OCI-LY3 (cell line): Measurements from ENCODE around the gene PDLIM3.
"Not testable (repeated sequence)": the region's sequence is repeated elsewhere in the genome, so short reads cannot be mapped to it uniquely, and the experiment has no call there.

Source experiments
- H2AFZ ChIP-seq: fragments of 200-600, 300-600 bp; shearing (Covaris generic); 2 replicates; pipeline ENCODE4 v1.6.0; 2014; ENCODE audit warnings: antibody characterized with exemption, low read depth, low read length
- H3K27ac ChIP-seq: fragments of 200-600, 300-600 bp; sonication (generic); 2 replicates; pipeline ENCODE4 v1.5.1; 2014; ENCODE audit warnings: mild to moderate bottlenecking, low read length, moderate library complexity, mixed read lengths
- H3K27me3 ChIP-seq: fragments of 200-600, 300-600 bp; sonication (generic); 2 replicates; pipeline ENCODE4 v1.6.1; 2014; ENCODE audit warnings: low read depth, low read length, mixed read lengths
- H3K36me3 ChIP-seq: fragments of 200-600, 300-600 bp; sonication (generic); replicated peaks from 2 replicates; pipeline ENCODE3; 2014; ENCODE audit warnings: low read depth, low read length, mixed read lengths
- H3K4me1 ChIP-seq: fragments of 300-600, 200-600 bp; sonication (generic); 2 replicates; pipeline ENCODE4 v1.6.1; 2014; ENCODE audit warnings: low read length, mixed read lengths
- H3K4me2 ChIP-seq: fragments of 200-600, 300-600 bp; sonication (generic); 2 replicates; pipeline ENCODE4 v1.6.1; 2014; ENCODE audit warnings: low read length, mixed read lengths
- H3K4me3 ChIP-seq: fragments of 300-600, 200-600 bp; sonication (generic); 2 replicates; pipeline ENCODE4 v1.5.1; 2014; ENCODE audit warnings: antibody characterized with exemption, mild to moderate bottlenecking, low read length, moderate library complexity
- H3K79me2 ChIP-seq: fragments of 300-600, 200-600 bp; shearing (Covaris generic); 2 replicates; pipeline ENCODE4 v1.6.1; 2014; ENCODE audit warnings: mild to moderate bottlenecking, low read length, mixed read lengths
- H3K9ac ChIP-seq: fragments of 300-600, 200-600 bp; shearing (Covaris generic); 2 replicates; pipeline ENCODE4 v1.6.0; 2014; ENCODE audit warnings: mild to moderate bottlenecking, low read length, moderate library complexity
- H3K9me3 ChIP-seq: fragments of 200-600, 300-600 bp; shearing (Covaris generic); 2 replicates; pipeline ENCODE4 v1.6.1; 2014; ENCODE audit warnings: low read length, mixed read lengths; ENCODE audit not compliant: insufficient read depth
- H4K20me1 ChIP-seq: fragments of 200-600, 300-600 bp; sonication (generic); 2 replicates; pipeline ENCODE4 v1.6.1; 2016; ENCODE audit warnings: low read length, mixed read lengths; ENCODE audit not compliant: insufficient read depth
- EZH2phosphoT487 ChIP-seq: fragments of 200-600 bp; shearing (Covaris generic); IDR thresholded peaks from 2 replicates; pipeline ENCODE4 v1.6.1; 2018; ENCODE audit warnings: antibody characterized with exemption, mixed run types, low read depth
- TF ChIP-seq, protein P1 (sequence below): fragments of 200-600, 300-600 bp; sonication (generic); IDR thresholded peaks from 2 replicates; pipeline ENCODE4 v1.5.1; 2014; ENCODE audit warnings: antibody characterized with exemption, low read length, low read depth

PDLIM3 gene

DNA sequence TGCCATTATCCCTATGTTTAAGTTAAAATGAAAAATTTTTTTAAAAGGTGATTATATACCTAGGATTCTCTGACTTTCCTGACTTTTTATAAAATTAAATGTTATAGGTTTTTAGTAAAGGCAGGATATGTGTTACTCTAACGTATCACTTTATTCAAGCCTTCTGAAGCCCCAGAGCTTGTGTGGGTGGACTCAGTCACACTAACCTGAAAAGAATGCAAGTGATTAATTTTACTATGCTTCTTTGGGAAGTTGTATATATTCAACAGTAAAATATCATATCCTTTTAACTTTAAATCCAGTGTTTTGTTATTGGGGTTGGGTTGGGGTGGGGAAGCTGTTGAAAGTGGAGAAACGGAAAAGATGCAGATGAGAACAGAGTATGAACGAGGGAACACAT is 22.8 kb downstream of the PDLIM3 start:
- Histone ChIP-seq H2AFZ (no peak overlapping the region), H4K20me1 (no peaks in the 10 kb centered on the region), H3K36me3 (no peaks in the 10 kb centered on the region), H3K9me3 (no peaks in the 10 kb centered on the region), H3K4me1 (no peaks in the 10 kb centered on the region), H3K79me2 (no peaks in the 10 kb centered on the region), H3K27ac (no peak overlapping the region), H3K4me3 (no peak overlapping the region), H3K27me3 (no peaks in the 10 kb centered on the region), H3K9ac (no peak overlapping the region), H3K4me2 (no peak overlapping the region)
- TF ChIP-seq EZH2phosphoT487 = no peak
- TF ChIP-seq, protein P1, sequence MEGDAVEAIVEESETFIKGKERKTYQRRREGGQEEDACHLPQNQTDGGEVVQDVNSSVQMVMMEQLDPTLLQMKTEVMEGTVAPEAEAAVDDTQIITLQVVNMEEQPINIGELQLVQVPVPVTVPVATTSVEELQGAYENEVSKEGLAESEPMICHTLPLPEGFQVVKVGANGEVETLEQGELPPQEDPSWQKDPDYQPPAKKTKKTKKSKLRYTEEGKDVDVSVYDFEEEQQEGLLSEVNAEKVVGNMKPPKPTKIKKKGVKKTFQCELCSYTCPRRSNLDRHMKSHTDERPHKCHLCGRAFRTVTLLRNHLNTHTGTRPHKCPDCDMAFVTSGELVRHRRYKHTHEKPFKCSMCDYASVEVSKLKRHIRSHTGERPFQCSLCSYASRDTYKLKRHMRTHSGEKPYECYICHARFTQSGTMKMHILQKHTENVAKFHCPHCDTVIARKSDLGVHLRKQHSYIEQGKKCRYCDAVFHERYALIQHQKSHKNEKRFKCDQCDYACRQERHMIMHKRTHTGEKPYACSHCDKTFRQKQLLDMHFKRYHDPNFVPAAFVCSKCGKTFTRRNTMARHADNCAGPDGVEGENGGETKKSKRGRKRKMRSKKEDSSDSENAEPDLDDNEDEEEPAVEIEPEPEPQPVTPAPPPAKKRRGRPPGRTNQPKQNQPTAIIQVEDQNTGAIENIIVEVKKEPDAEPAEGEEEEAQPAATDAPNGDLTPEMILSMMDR = no peak

DNA sequence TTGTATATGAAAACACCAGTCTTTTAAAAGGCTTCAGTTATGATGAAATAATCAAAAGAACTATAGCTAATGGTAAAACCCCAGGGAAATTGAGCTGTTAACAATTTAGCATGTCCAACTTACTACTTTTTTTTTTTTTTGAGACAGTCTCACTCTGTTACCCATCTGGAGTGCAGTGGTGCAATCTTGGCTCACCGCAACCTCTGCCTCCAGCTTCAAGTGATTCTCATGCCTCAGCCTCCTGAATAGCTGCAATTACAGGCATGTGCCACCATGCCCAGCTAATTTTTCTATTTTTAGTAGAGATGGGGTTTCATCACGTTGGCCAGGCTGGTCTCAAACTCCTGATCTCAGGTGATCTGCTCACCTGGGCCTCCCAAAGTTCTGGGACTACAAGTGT is 24.1 kb downstream of the PDLIM3 start:
- H3K36me3 ChIP-seq, H3K9me3 ChIP-seq, H3K9ac ChIP-seq, H3K27me3 ChIP-seq, H3K4me2 ChIP-seq, H3K4me3 ChIP-seq, H4K20me1 ChIP-seq, H3K27ac ChIP-seq, H2AFZ ChIP-seq, H3K4me1 ChIP-seq, H3K79me2 ChIP-seq: not testable (repeated sequence)

DNA sequence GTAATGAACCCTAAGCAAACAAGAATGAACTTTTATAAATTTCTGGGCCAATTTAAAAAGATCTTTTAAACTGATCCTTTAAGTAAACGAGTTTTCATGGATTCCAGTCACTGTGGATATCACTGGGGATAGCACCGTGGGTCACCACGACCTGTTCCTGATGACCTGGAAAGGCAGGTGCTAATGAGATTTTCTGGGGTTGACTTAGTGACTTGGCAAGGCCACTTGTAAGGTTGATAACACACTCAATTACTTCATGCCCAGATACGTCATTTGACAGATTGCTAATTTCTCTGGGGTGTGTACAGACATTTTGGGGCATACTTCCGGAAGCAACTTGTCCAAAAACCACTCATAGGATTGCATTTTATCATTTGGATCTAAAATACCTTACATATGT is 24.5 kb downstream of the PDLIM3 start:
- no peak overlapping the region for H3K9ac ChIP-seq
- H3K4me2 ChIP-seq = no peak overlapping the region
- H3K4me3 ChIP-seq = no peak overlapping the region
- H3K4me1 ChIP-seq = no peaks in the 10 kb centered on the region
- H3K36me3 ChIP-seq = no peaks in the 10 kb centered on the region
- no peak overlapping the region for H3K27ac ChIP-seq
- H3K27me3 ChIP-seq = no peaks in the 10 kb centered on the region
- no peak for TF ChIP-seq EZH2phosphoT487
- no peak overlapping the region for H2AFZ ChIP-seq
- H3K79me2 ChIP-seq = no peaks in the 10 kb centered on the region
- H4K20me1 ChIP-seq = no peaks in the 10 kb centered on the region
- no peaks in the 10 kb centered on the region for H3K9me3 ChIP-seq

DNA sequence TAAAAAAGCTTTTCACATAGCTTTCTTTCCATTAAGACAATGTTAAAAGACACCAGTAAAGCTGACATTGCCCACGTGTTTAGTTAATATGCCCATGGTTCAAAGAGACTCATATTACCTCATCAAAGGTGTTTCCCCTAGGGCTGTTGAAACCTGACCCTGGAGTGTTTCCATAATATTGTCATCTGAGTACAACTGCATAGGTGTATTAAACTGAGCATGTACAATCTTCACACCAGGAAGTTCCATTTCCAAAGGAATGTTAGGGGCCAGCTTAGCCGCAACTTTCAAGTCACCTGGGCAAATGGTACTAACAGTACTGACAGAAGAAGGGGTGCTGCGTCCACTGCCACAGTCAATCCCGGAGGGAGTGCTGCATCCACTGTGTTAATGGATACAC is 27.1 kb downstream of the PDLIM3 start:
- Histone ChIP-seq H3K36me3 (no peaks in the 10 kb centered on the region), H4K20me1 (no peaks in the 10 kb centered on the region), H3K79me2 (no peaks in the 10 kb centered on the region), H3K27me3 (no peaks in the 10 kb centered on the region), H3K4me2 (no peak overlapping the region), H3K4me3 (no peak overlapping the region), H3K4me1 (no peaks in the 10 kb centered on the region), H3K9ac (no peak overlapping the region), H3K9me3 (no peaks in the 10 kb centered on the region), H2AFZ (no peak overlapping the region), H3K27ac (no peak overlapping the region)
- TF ChIP-seq EZH2phosphoT487 = no peak
- TF ChIP-seq, protein P1 = no peak

DNA sequence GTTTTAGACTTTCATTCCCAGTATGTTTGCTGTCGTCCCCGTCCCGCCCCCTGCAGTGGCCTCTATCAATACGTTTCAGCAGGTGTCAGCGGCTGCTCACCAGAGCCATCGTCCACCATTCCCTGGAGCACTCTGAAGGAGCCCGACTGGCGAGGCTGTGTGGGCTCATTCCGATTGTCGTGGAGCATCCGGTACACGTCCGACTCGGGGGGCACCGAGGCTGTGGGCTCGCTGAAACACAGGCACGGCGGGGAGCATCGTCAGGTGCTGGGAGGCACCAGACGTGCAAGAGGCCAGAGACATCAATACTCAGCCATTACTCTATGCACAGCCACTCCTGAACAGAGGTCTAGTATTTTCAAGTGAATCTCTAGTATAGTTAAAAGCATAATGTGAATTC is 28.9 kb downstream of the PDLIM3 start:
- H3K4me1 ChIP-seq = no peaks in the 10 kb centered on the region
- no peaks in the 10 kb centered on the region for H4K20me1 ChIP-seq
- no peak overlapping the region for H3K4me2 ChIP-seq
- H3K27me3 ChIP-seq = no peaks in the 10 kb centered on the region
- H3K27ac ChIP-seq = no peak overlapping the region
- no peak overlapping the region for H2AFZ ChIP-seq
- H3K9me3 ChIP-seq = no peaks in the 10 kb centered on the region
- no peaks in the 10 kb centered on the region for H3K79me2 ChIP-seq
- no peak overlapping the region for H3K9ac ChIP-seq
- no peak overlapping the region for H3K4me3 ChIP-seq
- no peak for TF ChIP-seq EZH2phosphoT487
- TF ChIP-seq, protein P1 = no peak
- no peaks in the 10 kb centered on the region for H3K36me3 ChIP-seq
